Activated CD4-positive, alpha-beta T cell treated with anti-CD3 and anti-CD28 coated beads for 36 hours (primary cell): ENCODE data around the gene GPBP1L1. TPM values are rescaled to one million over a fixed set of nuclear protein-coding genes. Genes with fewer than 3 reads are reported as not detected.
A peak's percentile ranks its signal among the peaks of the same experiment; 100 is the strongest.
"Not testable (repeated sequence)": the region's sequence is repeated elsewhere in the genome, so short reads cannot be mapped to it uniquely, and the experiment has no call there.

ENCODE experiments used
- ATAC-seq: fragments of 200-7000 bp; cut with Tn5 transposase; one replicate; pipeline ENCODE4 v1.10.0; 2021; ENCODE audit warnings: mild to moderate bottlenecking, moderate library complexity
- CTCF ChIA-PET: fragments of 350-600 bp; sonication (Branson Sonifier 250); formaldehyde crosslinking; loops from one replicate; lab custom pipeline; 2021; ENCODE audit warnings: antibody characterized with exemption; lab: Charles Lee
- POLR2A ChIA-PET: fragments of 350-600 bp; sonication (Branson Sonifier 250); formaldehyde crosslinking; loops from one replicate; lab custom pipeline; 2021; ENCODE audit warnings: antibody characterized with exemption, inconsistent platforms; lab: Charles Lee
- DNase-seq: peaks from one replicate; pipeline ENCODE4 v3.0.0-alpha.2; 2020
- H3K27ac Mint-ChIP-seq: one replicate; pipeline ENCODE4 v1.8.0; 2021; ENCODE audit warnings: mixed read lengths
- H3K27me3 Mint-ChIP-seq: one replicate; pipeline ENCODE4 v1.8.0; 2021; ENCODE audit warnings: mixed read lengths
- H3K36me3 Mint-ChIP-seq: one replicate; pipeline ENCODE4 v1.8.0; 2021; ENCODE audit warnings: low read depth, mixed read lengths
- H3K4me1 Mint-ChIP-seq: one replicate; pipeline ENCODE4 v1.8.0; 2021; ENCODE audit warnings: mixed read lengths
- H3K4me3 Mint-ChIP-seq: one replicate; pipeline ENCODE4 v1.8.0; 2021; ENCODE audit warnings: mild to moderate bottlenecking, moderate library complexity, mixed read lengths
- H3K9me3 Mint-ChIP-seq: one replicate; pipeline ENCODE4 v1.8.0; 2021; ENCODE audit warnings: low read depth, mixed read lengths
- intact Hi-C, 2 experiments: fragments of 100-400 bp; cut with DNase I in 1 of 2; cut with micrococcal nuclease in 1 of 2; formaldehyde crosslinking; loops; one replicate each; pipeline versions ENCODE4 v1.14.2 to v1.15.1; 2022 to 2024; cut with DNase I, micrococcal nuclease
- total RNA-seq, 2 experiments: library from RNA; stranded (reverse); gene quantifications; one replicate each; pipeline ENCODE4 v1.2.3, GENCODE V29; 2021

GPBP1L1 gene
- total RNA-seq, 2 experiments from 2014 or later = 101 to 112 TPM

GRCh38 chr1:45679123-45679522 lies 7.2 kb downstream of the GPBP1L1 start:
- Mint-ChIP-seq H3K9me3 (no peaks in the 10 kb centered on the region), H3K4me3 (no peak overlapping the region)

GRCh38 chr1:45678489-45678888 lies 7.8 kb downstream of the GPBP1L1 start:
- H3K4me3 Mint-ChIP-seq = no peak overlapping the region
- peaks cover 79% of the 10 kb centered on the region for H3K4me1 Mint-ChIP-seq
- ATAC-seq (no peak), DNase-seq (no peak)
- ChIA-PET CTCF (interaction anchor here (1.2 to 2.0 kb wide), 2 partner anchors 7 to 318 kb away, joined by 3 to 10 read pairs; partner anchors contain the start of gene GPBP1L1), POLR2A (interaction anchor here (0.6 kb wide), 1 partner anchor 431 kb away, joined by 9 read pairs; no protein-coding TSS in a partner anchor)
- no peaks in the 10 kb centered on the region for H3K27me3 Mint-ChIP-seq
- intact Hi-C loops = no loop called here
- peaks cover 6% of the 10 kb centered on the region for H3K36me3 Mint-ChIP-seq
- H3K27ac Mint-ChIP-seq = no peak overlapping the region
- no peaks in the 10 kb centered on the region for H3K9me3 Mint-ChIP-seq

More at GRCh38 chr1:45679123-45679522, 7.2 kb downstream of the GPBP1L1 start:
- POLR2A ChIA-PET = no interaction called here
- DNase-seq (no peak), ATAC-seq (no peak)
- CTCF ChIA-PET = no interaction called here
- peaks cover 78% of the 10 kb centered on the region for H3K4me1 Mint-ChIP-seq
- H3K27ac Mint-ChIP-seq = no peak overlapping the region
- no peaks in the 10 kb centered on the region for H3K27me3 Mint-ChIP-seq
- intact Hi-C loops = no loop called here
- H3K36me3 Mint-ChIP-seq = peaks cover 1% of the 10 kb centered on the region

- Mint-ChIP-seq H3K4me1 (peaks cover 84% of the 10 kb centered on the region), H3K4me3 (no peak overlapping the region), H3K27me3 (no peaks in the 10 kb centered on the region), H3K9me3 (no peaks in the 10 kb centered on the region), H3K27ac (no peak overlapping the region), H3K36me3 (peaks cover 6% of the 10 kb centered on the region)
- ChIA-PET CTCF (interaction anchor here (0.6 to 2.0 kb wide), 3 partner anchors 8 to 318 kb away, joined by 3 to 10 read pairs (median 3); partner anchors contain the start of gene GPBP1L1), POLR2A (no interaction called here)
- ATAC-seq (peak; percentile 30), DNase-seq (no peak)
- intact Hi-C loops = no loop called here
Measured at GRCh38 chr1:45677751-45678245, 8.5 kb downstream of the GPBP1L1 start.

GRCh38 chr1:45676553-45676952 lies 9.8 kb downstream of the GPBP1L1 start:
- CTCF ChIA-PET = interaction anchor here (0.6 to 2.0 kb wide), 3 partner anchors 9 to 975 kb away, joined by 4 to 10 read pairs (median 4); partner anchors contain the start of genes CCDC163 and GPBP1L1
- H3K4me1 Mint-ChIP-seq = peaks cover 77% of the 10 kb centered on the region
- H3K4me3 Mint-ChIP-seq, H3K27me3 Mint-ChIP-seq, ATAC-seq, H3K36me3 Mint-ChIP-seq, H3K9me3 Mint-ChIP-seq, DNase-seq, intact Hi-C loops, POLR2A ChIA-PET, H3K27ac Mint-ChIP-seq: not testable (repeated sequence)

- POLR2A ChIA-PET = no interaction called here
- H3K9me3 Mint-ChIP-seq = no peaks in the 10 kb centered on the region
- CTCF ChIA-PET = interaction anchor here (1.3 kb wide), 1 partner anchor 12 kb away, joined by 4 read pairs; the partner anchor contains the start of gene GPBP1L1
- H3K27ac Mint-ChIP-seq = no peak overlapping the region
- H3K36me3 Mint-ChIP-seq = peaks cover 9% of the 10 kb centered on the region
- H3K4me1 Mint-ChIP-seq = peaks cover 67% of the 10 kb centered on the region
- H3K4me3 Mint-ChIP-seq = no peak overlapping the region
- ATAC-seq (no peak), DNase-seq (no peak)
- intact Hi-C loops = no loop called here
- no peaks in the 10 kb centered on the region for H3K27me3 Mint-ChIP-seq
Measured at GRCh38 chr1:45674478-45674877, 11.9 kb downstream of the GPBP1L1 start.

GRCh38 chr1:45673956-45674355 lies 12.4 kb downstream of the GPBP1L1 start:
- peaks cover 9% of the 10 kb centered on the region for H3K36me3 Mint-ChIP-seq
- no peak overlapping the region for H3K4me3 Mint-ChIP-seq
- H3K27me3 Mint-ChIP-seq = no peaks in the 10 kb centered on the region
- H3K27ac Mint-ChIP-seq = no peak overlapping the region
- CTCF ChIA-PET = interaction anchor here (1.3 kb wide), 1 partner anchor 12 kb away, joined by 4 read pairs; the partner anchor contains the start of gene GPBP1L1
- intact Hi-C loops = no loop called here
- DNase-seq (no peak), ATAC-seq (no peak)
- H3K9me3 Mint-ChIP-seq = no peaks in the 10 kb centered on the region
- POLR2A ChIA-PET = interaction anchor here (0.8 to 1.2 kb wide), 2 partner anchors 12 to 16 kb away, joined by 3 to 4 read pairs; partner anchors contain the start of gene GPBP1L1
- H3K4me1 Mint-ChIP-seq = peaks cover 67% of the 10 kb centered on the region

- Mint-ChIP-seq H3K4me3 (no peak overlapping the region), H3K4me1 (peaks cover 57% of the 10 kb centered on the region), H3K9me3 (no peaks in the 10 kb centered on the region), H3K27me3 (no peaks in the 10 kb centered on the region), H3K36me3 (peaks cover 14% of the 10 kb centered on the region), H3K27ac (no peak overlapping the region)
- intact Hi-C loops = no loop called here
- ATAC-seq (no peak), DNase-seq (no peak)
- CTCF ChIA-PET = interaction anchor here (0.5 to 2.7 kb wide), 2 partner anchors 15 to 371 kb away, joined by 3 to 8 read pairs; no protein-coding TSS in a partner anchor
- POLR2A ChIA-PET = no interaction called here
Measured at GRCh38 chr1:45669859-45670655, 16.3 kb downstream of the GPBP1L1 start.

GRCh38 chr1:45669379-45669778 lies 17.0 kb downstream of the GPBP1L1 start:
- Mint-ChIP-seq H3K36me3 (peaks cover 15% of the 10 kb centered on the region), H3K27ac (no peak overlapping the region), H3K4me3 (no peak overlapping the region), H3K27me3 (no peaks in the 10 kb centered on the region), H3K9me3 (no peaks in the 10 kb centered on the region), H3K4me1 (peaks cover 55% of the 10 kb centered on the region)
- intact Hi-C loops = no loop called here
- ChIA-PET POLR2A (no interaction called here), CTCF (no interaction called here)
- ATAC-seq (no peak), DNase-seq (no peak)

- CTCF ChIA-PET = no interaction called here
- peaks cover 10% of the 10 kb centered on the region for H3K36me3 Mint-ChIP-seq
- DNase-seq = no peak
- peaks cover 49% of the 10 kb centered on the region for H3K4me1 Mint-ChIP-seq
- H3K27me3 Mint-ChIP-seq = no peaks in the 10 kb centered on the region
- no peak overlapping the region for H3K4me3 Mint-ChIP-seq
- H3K27ac Mint-ChIP-seq = no peak overlapping the region
- POLR2A ChIA-PET = interaction anchor here (0.6 kb wide), 1 partner anchor 186 kb away, joined by 4 read pairs; no protein-coding TSS in a partner anchor
- no peak for ATAC-seq
- intact Hi-C loops = no loop called here
- no peaks in the 10 kb centered on the region for H3K9me3 Mint-ChIP-seq
Measured at GRCh38 chr1:45668526-45668925, 17.8 kb downstream of the GPBP1L1 start.

GRCh38 chr1:45667321-45668111 lies 18.8 kb downstream of the GPBP1L1 start:
- Mint-ChIP-seq H3K27me3 (no peaks in the 10 kb centered on the region), H3K36me3 (peaks cover 12% of the 10 kb centered on the region), H3K27ac (no peak overlapping the region), H3K4me1 (peaks cover 48% of the 10 kb centered on the region), H3K9me3 (no peaks in the 10 kb centered on the region), H3K4me3 (no peak overlapping the region)
- ChIA-PET CTCF (interaction anchor here (1.0 kb wide), 1 partner anchor 10 kb away, joined by 3 read pairs; no protein-coding TSS in a partner anchor), POLR2A (no interaction called here)
- no peak for DNase-seq
- ATAC-seq = no peak
- intact Hi-C loops = no loop called here

GRCh38 chr1:45666836-45667235 lies 19.5 kb downstream of the GPBP1L1 start:
- no peak overlapping the region for H3K4me3 Mint-ChIP-seq
- no peaks in the 10 kb centered on the region for H3K9me3 Mint-ChIP-seq
- peaks cover 48% of the 10 kb centered on the region for H3K4me1 Mint-ChIP-seq
- no peak for ATAC-seq
- no peak overlapping the region for H3K27ac Mint-ChIP-seq
- H3K27me3 Mint-ChIP-seq = no peaks in the 10 kb centered on the region
- ChIA-PET CTCF (interaction anchor here (1.0 kb wide), 1 partner anchor 10 kb away, joined by 3 read pairs; no protein-coding TSS in a partner anchor), POLR2A (no interaction called here)
- peaks cover 12% of the 10 kb centered on the region for H3K36me3 Mint-ChIP-seq
- no peak for DNase-seq
- intact Hi-C loops = no loop called here
